ENCODE data around the gene GPR157. TPM values are rescaled to one million over a fixed set of nuclear protein-coding genes. Genes with fewer than 3 reads are reported as not detected.

The GPR157 gene
- total RNA-seq, 2 donors from 2014 or later: 2.3 to 5.0 TPM

DNA sequence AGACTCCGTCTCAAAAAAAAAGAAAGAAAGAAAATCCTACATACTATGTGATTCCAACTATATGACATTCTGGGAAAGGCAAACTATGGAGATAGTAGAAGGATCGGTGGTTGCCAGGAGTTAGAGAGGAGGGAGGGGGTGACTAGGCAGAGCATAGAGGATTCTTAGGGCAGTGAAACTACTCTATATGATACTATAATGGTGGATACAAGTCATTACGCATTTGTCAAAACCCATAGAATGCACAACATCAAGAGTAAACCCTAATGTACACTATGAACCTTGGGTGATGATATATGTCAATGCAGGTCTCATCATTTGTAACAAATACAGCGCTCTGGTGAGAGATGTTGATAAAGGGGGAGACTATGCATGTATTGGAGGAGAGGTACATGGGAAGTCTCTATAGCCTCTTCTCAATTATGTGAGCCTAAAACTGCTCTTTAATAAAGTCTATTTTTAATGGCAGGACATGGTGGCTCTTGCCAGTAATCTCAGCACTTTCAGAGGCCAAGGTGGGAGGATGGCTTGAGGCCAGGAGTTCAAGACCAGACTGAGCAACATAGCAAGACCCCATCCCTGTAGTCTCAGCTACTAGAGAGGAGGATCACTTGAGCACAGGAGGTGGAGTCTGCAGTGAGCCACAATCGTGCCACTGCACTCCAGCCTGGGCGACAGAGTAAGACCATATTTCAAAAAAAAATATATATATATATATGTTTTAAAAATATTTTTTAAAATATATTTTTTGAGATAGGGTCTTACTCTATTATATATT, 76.4 kb downstream of the GPR157 start:
- H3K27ac ChIP-seq (ENCODE audit: low read depth, low read length): no peak overlapping the region
- Mint-ChIP-seq H3K4me3 (no peak overlapping the region), H3K27me3 (ENCODE audit: insufficient read depth) (no peaks in the 10 kb centered on the region), H3K36me3 (ENCODE audit: low read depth) (no peaks in the 10 kb centered on the region), H3K9me3 (no peaks in the 10 kb centered on the region), H3K4me1 (peaks cover 7% of the 10 kb centered on the region), H3K27ac (no peak overlapping the region)
- TF ChIP-seq, protein P1, sequence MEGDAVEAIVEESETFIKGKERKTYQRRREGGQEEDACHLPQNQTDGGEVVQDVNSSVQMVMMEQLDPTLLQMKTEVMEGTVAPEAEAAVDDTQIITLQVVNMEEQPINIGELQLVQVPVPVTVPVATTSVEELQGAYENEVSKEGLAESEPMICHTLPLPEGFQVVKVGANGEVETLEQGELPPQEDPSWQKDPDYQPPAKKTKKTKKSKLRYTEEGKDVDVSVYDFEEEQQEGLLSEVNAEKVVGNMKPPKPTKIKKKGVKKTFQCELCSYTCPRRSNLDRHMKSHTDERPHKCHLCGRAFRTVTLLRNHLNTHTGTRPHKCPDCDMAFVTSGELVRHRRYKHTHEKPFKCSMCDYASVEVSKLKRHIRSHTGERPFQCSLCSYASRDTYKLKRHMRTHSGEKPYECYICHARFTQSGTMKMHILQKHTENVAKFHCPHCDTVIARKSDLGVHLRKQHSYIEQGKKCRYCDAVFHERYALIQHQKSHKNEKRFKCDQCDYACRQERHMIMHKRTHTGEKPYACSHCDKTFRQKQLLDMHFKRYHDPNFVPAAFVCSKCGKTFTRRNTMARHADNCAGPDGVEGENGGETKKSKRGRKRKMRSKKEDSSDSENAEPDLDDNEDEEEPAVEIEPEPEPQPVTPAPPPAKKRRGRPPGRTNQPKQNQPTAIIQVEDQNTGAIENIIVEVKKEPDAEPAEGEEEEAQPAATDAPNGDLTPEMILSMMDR (conservative IDR thresholded peaks at IDR 0.05): no peak
- H3K4me3 ChIP-seq (ENCODE audit: low read length): no peak overlapping the region
- H3K9ac ChIP-seq (ENCODE audit: extremely low read depth, low read length, poor library complexity, severe bottlenecking): no peak overlapping the region
- H3K9me3 ChIP-seq (ENCODE audit: control insufficient read depth, low read length): no peaks in the 10 kb centered on the region
- DNase-seq: no peak
- no peaks in the 10 kb centered on the region for H3K36me3 ChIP-seq (ENCODE audit: control insufficient read depth, insufficient read depth, low read length)
- 89 to 92% methylated on average over 2 to 3 of the region's 6 CpGs for WGBS, 2 experiments (ENCODE audit: insufficient coverage in 1 of 2, insufficient read length in 1 of 2)
- H3K4me1 ChIP-seq (ENCODE audit: control insufficient read depth, insufficient read depth, low read length): no peaks in the 10 kb centered on the region
- no peaks in the 10 kb centered on the region for H3K27me3 ChIP-seq (ENCODE audit: control insufficient read depth, insufficient read depth, low read length, poor library complexity, severe bottlenecking)

DNA sequence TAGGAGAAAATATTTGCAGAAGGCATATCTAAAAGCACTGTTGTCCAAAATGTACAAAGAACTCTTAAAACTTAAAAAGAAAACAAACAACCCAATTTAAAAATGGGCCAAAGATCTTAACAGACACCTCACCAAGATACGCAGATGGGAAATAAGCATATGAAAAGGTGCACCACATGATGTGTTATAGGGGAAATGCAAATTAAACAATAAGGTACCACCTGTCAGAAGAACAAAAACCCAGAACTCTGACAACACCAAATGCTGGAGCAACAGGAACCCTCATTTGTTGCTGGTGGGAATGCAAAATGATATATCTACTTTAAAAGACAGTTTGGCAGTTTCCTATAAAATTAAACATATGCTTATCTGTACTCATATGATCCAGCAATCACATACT, 77.5 kb downstream of the GPR157 start:
- H3K4me3 Mint-ChIP-seq: no peak overlapping the region

DNA sequence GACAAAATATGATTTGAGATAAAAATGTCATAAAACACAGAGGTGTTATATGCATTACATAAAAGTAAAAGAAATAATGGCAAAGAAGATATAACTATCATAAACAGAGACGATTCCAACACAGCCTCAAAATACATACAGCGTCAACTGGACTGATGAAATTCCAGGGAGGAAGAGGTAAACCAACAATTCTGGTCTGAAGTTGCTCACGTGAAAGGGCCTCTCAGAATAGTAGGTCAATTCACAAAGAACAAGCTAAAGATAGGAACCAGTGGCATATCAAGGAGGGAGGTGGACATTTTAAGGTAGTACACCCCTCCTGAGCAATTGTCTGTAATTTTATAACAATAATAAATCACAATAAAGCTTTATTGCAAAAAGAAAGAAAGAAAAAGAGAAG, 78.1 kb downstream of the GPR157 start:
- peaks cover 7% of the 10 kb centered on the region for H3K4me1 Mint-ChIP-seq
- TF ChIP-seq, protein P1 (conservative IDR thresholded peaks at IDR 0.05): no peak
- no peak overlapping the region for H3K4me3 ChIP-seq (ENCODE audit: low read length)
- H3K9me3 ChIP-seq (ENCODE audit: control insufficient read depth, low read length): no peaks in the 10 kb centered on the region
- H3K9ac ChIP-seq (ENCODE audit: extremely low read depth, low read length, poor library complexity, severe bottlenecking): no peak overlapping the region
- WGBS, 2 experiments (ENCODE audit: insufficient coverage in 1 of 2, insufficient read length in 1 of 2): 50 to 76% methylated on average over 1 to 3 of the region's 3 CpGs
- DNase-seq: no peak
- H3K27ac Mint-ChIP-seq: no peak overlapping the region
- H3K9me3 Mint-ChIP-seq: no peaks in the 10 kb centered on the region
- H3K27me3 ChIP-seq (ENCODE audit: control insufficient read depth, insufficient read depth, low read length, poor library complexity, severe bottlenecking): no peaks in the 10 kb centered on the region
- H3K4me3 Mint-ChIP-seq: no peak overlapping the region
- no peaks in the 10 kb centered on the region for H3K27me3 Mint-ChIP-seq (ENCODE audit: insufficient read depth)
- no peaks in the 10 kb centered on the region for H3K36me3 Mint-ChIP-seq (ENCODE audit: low read depth)
- H3K27ac ChIP-seq (ENCODE audit: low read depth, low read length): no peak overlapping the region
- no peaks in the 10 kb centered on the region for H3K36me3 ChIP-seq (ENCODE audit: control insufficient read depth, insufficient read depth, low read length)
- no peaks in the 10 kb centered on the region for H3K4me1 ChIP-seq (ENCODE audit: control insufficient read depth, insufficient read depth, low read length)

More for the DNA sequence above, 77.5 kb downstream of the GPR157 start:
- H3K27me3 ChIP-seq (ENCODE audit: control insufficient read depth, insufficient read depth, low read length, poor library complexity, severe bottlenecking): no peaks in the 10 kb centered on the region
- no peak overlapping the region for H3K9ac ChIP-seq (ENCODE audit: extremely low read depth, low read length, poor library complexity, severe bottlenecking)
- Mint-ChIP-seq H3K4me1 (peaks cover 7% of the 10 kb centered on the region), H3K27me3 (ENCODE audit: insufficient read depth) (no peaks in the 10 kb centered on the region), H3K9me3 (no peaks in the 10 kb centered on the region), H3K27ac (no peak overlapping the region), H3K36me3 (ENCODE audit: low read depth) (no peaks in the 10 kb centered on the region)
- H3K4me3 ChIP-seq (ENCODE audit: low read length): no peak overlapping the region
- WGBS, 2 experiments (ENCODE audit: insufficient coverage in 1 of 2, insufficient read length in 1 of 2): no CpG with 5 or more reads among the region's 1 CpG
- H3K36me3 ChIP-seq (ENCODE audit: control insufficient read depth, insufficient read depth, low read length): no peaks in the 10 kb centered on the region
- no peak overlapping the region for H3K27ac ChIP-seq (ENCODE audit: low read depth, low read length)
- H3K9me3 ChIP-seq (ENCODE audit: control insufficient read depth, low read length): no peaks in the 10 kb centered on the region
- TF ChIP-seq, protein P1 (conservative IDR thresholded peaks at IDR 0.05): no peak
- H3K4me1 ChIP-seq (ENCODE audit: control insufficient read depth, insufficient read depth, low read length): no peaks in the 10 kb centered on the region
- no peak for DNase-seq

Other genes with a start within 250 kb of the GPR157 start
- not detected for gene CA6, start 183.2 kb downstream of the GPR157 start, total RNA-seq
- not detected for gene SLC2A7, start 102.7 kb downstream of the GPR157 start, total RNA-seq
- not detected for gene SLC2A5, start 59.5 kb downstream of the GPR157 start, total RNA-seq
- 10 to 100 TPM; 21.5 to 34.4 TPM for gene H6PD, start 105.7 kb upstream of the GPR157 start, total RNA-seq
- 10 to 100 TPM; 20.4 to 26.9 TPM for gene SPSB1, start 163.8 kb upstream of the GPR157 start, total RNA-seq